Stomach smooth muscle (tissue), 2 donors: ENCODE data around the gene KRTAP4-2.
"Not testable (repeated sequence)": the region's sequence is repeated elsewhere in the genome, so short reads cannot be mapped to it uniquely, and the experiment has no call there.

Experiments
- H3K27ac ChIP-seq: one replicate; pipeline ENCODE4 v1.7.0; 2013; ENCODE audit warnings: mild to moderate bottlenecking, low read length, inconsistent platforms
- H3K27me3 ChIP-seq, 2 donors: one replicate each; pipeline ENCODE4 v1.7.0; 2013; ENCODE audit warnings: low read length in 2 of 2; ENCODE audit not compliant: insufficient read depth in 2 of 2, control insufficient read depth in 1 of 2
- H3K36me3 ChIP-seq, 2 donors: one replicate each; pipeline ENCODE4 v1.7.0; 2013; ENCODE audit warnings: low read length in 2 of 2; ENCODE audit not compliant: control insufficient read depth in 2 of 2, insufficient read depth in 2 of 2
- H3K4me1 ChIP-seq: one replicate; pipeline ENCODE4 v1.7.0; 2013; ENCODE audit warnings: low read length; ENCODE audit not compliant: control insufficient read depth, insufficient read depth
- H3K4me3 ChIP-seq, 2 donors: one replicate each; pipeline ENCODE4 v1.7.0; 2013; ENCODE audit warnings: low read length in 2 of 2
- H3K9ac ChIP-seq, 2 donors: one replicate each; pipeline ENCODE4 v1.7.0; 2013; ENCODE audit warnings: low read length in 2 of 2, mild to moderate bottlenecking in 1 of 2
- H3K9me3 ChIP-seq, 2 donors: one replicate each; pipeline ENCODE4 v1.7.0; 2013; ENCODE audit warnings: low read length in 2 of 2; ENCODE audit not compliant: control insufficient read depth in 2 of 2
- donor health status: healthy.
- donor health status: Pancreatic carcinoma.

KRTAP4-2 gene

GRCh38 chr17:41163828-41164227 is 14.2 kb downstream of the KRTAP4-2 start:
- Histone ChIP-seq H3K9me3 (no peaks in the 10 kb centered on the region), H3K4me3 (no peak overlapping the region), H3K36me3 (no peaks in the 10 kb centered on the region), H3K4me1 (no peaks in the 10 kb centered on the region), H3K27ac (no peak overlapping the region), H3K9ac (no peak overlapping the region), H3K27me3 (peaks cover 0 to 2% of the 10 kb centered on the region in 2 donors)

GRCh38 chr17:41160648-41161047 is 17.4 kb downstream of the KRTAP4-2 start, which contains the start of gene KRTAP4-4:
TSS of gene KRTAP4-4 (minus strand) at chr17:41160748. CDS start at chr17:41160691, 57 bp downstream.
- peaks cover 0 to 2% of the 10 kb centered on the region in 2 donors for H3K27me3 ChIP-seq
- no peaks in the 10 kb centered on the region for H3K4me1 ChIP-seq
- no peaks in the 10 kb centered on the region for H3K9me3 ChIP-seq
- H3K9ac ChIP-seq = no peak within 1 kb of the TSS
- H3K36me3 ChIP-seq = no peaks in the 10 kb centered on the region
- H3K27ac ChIP-seq = no peak within 1 kb of the TSS
- no peak within 1 kb of the TSS for H3K4me3 ChIP-seq

- H3K9me3 ChIP-seq, H3K36me3 ChIP-seq, H3K27ac ChIP-seq, H3K27me3 ChIP-seq, H3K9ac ChIP-seq, H3K4me1 ChIP-seq, H3K4me3 ChIP-seq: not testable (repeated sequence)
These were observed 17.8 kb downstream of the KRTAP4-2 start for GRCh38 chr17:41160190-41160589.

GRCh38 chr17:41153856-41154255 is 24.2 kb downstream of the KRTAP4-2 start:
- H3K9ac ChIP-seq = no peak overlapping the region
- no peaks in the 10 kb centered on the region for H3K36me3 ChIP-seq
- H3K4me3 ChIP-seq = no peak overlapping the region
- H3K27me3 ChIP-seq = no peaks in the 10 kb centered on the region
- no peaks in the 10 kb centered on the region for H3K9me3 ChIP-seq
- no peak overlapping the region for H3K27ac ChIP-seq
- no peaks in the 10 kb centered on the region for H3K4me1 ChIP-seq

GRCh38 chr17:41151525-41151924 is 26.5 kb downstream of the KRTAP4-2 start:
- Histone ChIP-seq H3K27me3 (no peaks in the 10 kb centered on the region), H3K4me3 (no peak overlapping the region), H3K9ac (no peak overlapping the region), H3K36me3 (no peaks in the 10 kb centered on the region), H3K27ac (no peak overlapping the region), H3K4me1 (no peaks in the 10 kb centered on the region), H3K9me3 (no peaks in the 10 kb centered on the region)

GRCh38 chr17:41150026-41150425 is 28.0 kb downstream of the KRTAP4-2 start:
- H3K9ac ChIP-seq = no peak overlapping the region
- H3K4me3 ChIP-seq = no peak overlapping the region
- no peaks in the 10 kb centered on the region for H3K4me1 ChIP-seq
- no peaks in the 10 kb centered on the region for H3K36me3 ChIP-seq
- no peaks in the 10 kb centered on the region for H3K27me3 ChIP-seq
- H3K27ac ChIP-seq = no peak overlapping the region
- no peaks in the 10 kb centered on the region for H3K9me3 ChIP-seq

- Histone ChIP-seq H3K4me1 (no peaks in the 10 kb centered on the region), H3K4me3 (no peak within 1 kb of the TSS), H3K27ac (no peak within 1 kb of the TSS), H3K36me3 (no peaks in the 10 kb centered on the region), H3K9me3 (no peaks in the 10 kb centered on the region), H3K27me3 (no peaks in the 10 kb centered on the region), H3K9ac (no peak within 1 kb of the TSS)
These were observed 28.4 kb downstream of the KRTAP4-2 start, which contains the start of gene KRTAP4-5 for GRCh38 chr17:41149652-41149985. TSS of gene KRTAP4-5 (minus strand) at chr17:41149825. CDS start at chr17:41149767, 58 bp downstream.

GRCh38 chr17:41148971-41149651 is 28.9 kb downstream of the KRTAP4-2 start:
- H3K27ac ChIP-seq, H3K9ac ChIP-seq, H3K4me3 ChIP-seq, H3K4me1 ChIP-seq, H3K36me3 ChIP-seq, H3K27me3 ChIP-seq, H3K9me3 ChIP-seq: not testable (repeated sequence)

GRCh38 chr17:41147531-41148204 is 30.4 kb downstream of the KRTAP4-2 start:
- no peaks in the 10 kb centered on the region for H3K4me1 ChIP-seq
- H3K36me3 ChIP-seq = no peaks in the 10 kb centered on the region
- H3K27ac ChIP-seq = no peak overlapping the region
- H3K4me3 ChIP-seq = no peak overlapping the region
- H3K9me3 ChIP-seq = peaks cover 4 to 5% of the 10 kb centered on the region in 2 donors
- no peaks in the 10 kb centered on the region for H3K27me3 ChIP-seq
- H3K9ac ChIP-seq = no peak overlapping the region

- no peak overlapping the region for H3K4me3 ChIP-seq
- no peak overlapping the region for H3K9ac ChIP-seq
- peaks cover 4 to 11% of the 10 kb centered on the region in 2 donors for H3K9me3 ChIP-seq
- H3K27me3 ChIP-seq = no peaks in the 10 kb centered on the region
- H3K4me1 ChIP-seq = no peaks in the 10 kb centered on the region
- H3K27ac ChIP-seq = no peak overlapping the region
- no peaks in the 10 kb centered on the region for H3K36me3 ChIP-seq
These were observed 32.8 kb downstream of the KRTAP4-2 start for GRCh38 chr17:41145261-41145660.

GRCh38 chr17:41144846-41145245 is 33.2 kb downstream of the KRTAP4-2 start:
- Histone ChIP-seq H3K4me3 (no peak overlapping the region), H3K36me3 (no peaks in the 10 kb centered on the region), H3K9me3 (peaks cover 4 to 13% of the 10 kb centered on the region in 2 donors), H3K9ac (no peak overlapping the region), H3K27me3 (peaks cover 0 to 2% of the 10 kb centered on the region in 2 donors), H3K27ac (no peak overlapping the region), H3K4me1 (no peaks in the 10 kb centered on the region)
